H54 (cell line): ENCODE data around the gene CDC42BPB.

Experiments
- DNase-seq: peaks from one replicate; pipeline ENCODE4 v3.0.0; 2011; ENCODE audit warnings: low spot score, mixed read lengths; ENCODE audit not compliant: insufficient read length
- FAIRE-seq: peaks from 3 replicates; lab custom pipeline; 2011; peaks lifted over from hg19 to GRCh38; lab: Jason Lieb, UNC
- POLR2A ChIP-seq: IDR thresholded peaks from 2 replicates; pipeline ENCODE4 v1.6.1; 2011; ENCODE audit warnings: low read depth, mild to moderate bottlenecking, low read length

The CDC42BPB gene

GRCh38 chr14:102980409-102980810, 76.9 kb downstream of the CDC42BPB start:
- TF ChIP-seq POLR2A = no peak
- no peak for DNase-seq
- no peak for FAIRE-seq

GRCh38 chr14:102979406-102979805, 77.9 kb downstream of the CDC42BPB start:
- no peak for DNase-seq
- TF ChIP-seq POLR2A = no peak
- no peak for FAIRE-seq

- no peak for TF ChIP-seq POLR2A
- FAIRE-seq (no peak), DNase-seq (no peak)
Observed at GRCh38 chr14:102977475-102977874, 79.9 kb downstream of the CDC42BPB start.

GRCh38 chr14:102975662-102976061, 81.7 kb downstream of the CDC42BPB start:
- FAIRE-seq = no peak
- DNase-seq = no peak
- no peak for TF ChIP-seq POLR2A

GRCh38 chr14:102973706-102974285, 83.6 kb downstream of the CDC42BPB start:
- no peak for FAIRE-seq
- TF ChIP-seq POLR2A = no peak
- no peak for DNase-seq

- DNase-seq = no peak
- no peak for FAIRE-seq
- no peak for TF ChIP-seq POLR2A
Observed at GRCh38 chr14:102971836-102972606, 85.3 kb downstream of the CDC42BPB start.

- no peak for DNase-seq
- no peak for FAIRE-seq
- no peak for TF ChIP-seq POLR2A
Observed at GRCh38 chr14:102971314-102971713, 86.0 kb downstream of the CDC42BPB start.

GRCh38 chr14:102970496-102970895, 86.9 kb downstream of the CDC42BPB start:
- no peak for TF ChIP-seq POLR2A
- DNase-seq (no peak), FAIRE-seq (no peak)

GRCh38 chr14:102969901-102970300, 87.4 kb downstream of the CDC42BPB start:
- no peak for TF ChIP-seq POLR2A
- no peak for FAIRE-seq
- DNase-seq = no peak

GRCh38 chr14:102969060-102969791, 88.1 kb downstream of the CDC42BPB start:
- no peak for DNase-seq
- TF ChIP-seq POLR2A = no peak
- FAIRE-seq = no peak

GRCh38 chr14:102968306-102968705, 89.0 kb downstream of the CDC42BPB start:
- no peak for TF ChIP-seq POLR2A
- no peak for DNase-seq
- FAIRE-seq = no peak

- no peak for FAIRE-seq
- TF ChIP-seq POLR2A = no peak
- no peak for DNase-seq
Observed at GRCh38 chr14:102967506-102967795, 89.9 kb downstream of the CDC42BPB start.

- FAIRE-seq (no peak), DNase-seq (no peak)
- TF ChIP-seq POLR2A = no peak
Observed at GRCh38 chr14:102966681-102967505, 90.5 kb downstream of the CDC42BPB start.
